ENCODE measurements around the gene UBXN7. TPM values are rescaled to one million over a fixed set of nuclear protein-coding genes. Genes with fewer than 3 reads are reported as not detected.

UBXN7 gene
- polyA plus RNA-seq, 1 of the 3 experiments (the other 2 are of a cell fraction): 6.4 TPM

- no peak for TF ChIP-seq RFX5 (IDR thresholded peaks at IDR 0.05; ENCODE audit: low read length)
These were observed 100.1 kb downstream of the UBXN7 start (continued) for GRCh38 chr3:196332168-196332567.

- POLR2A ChIA-PET: no interaction called here
- Histone ChIP-seq H3F3A (replicated peaks; ENCODE audit: insufficient read depth) (no peaks in the 10 kb centered on the region), H3K4me3 (ENCODE audit: low read depth in 2 of 2, low read length in 1 of 2) (no peak overlapping the region), H4K20me1 (ENCODE audit: insufficient read depth) (no peaks in the 10 kb centered on the region), H3K4me2 (no peak overlapping the region), H3K9me2 (no peaks in the 10 kb centered on the region), H3K27me3 (ENCODE audit: insufficient read depth) (no peaks in the 10 kb centered on the region), H3K9me3 (no peaks in the 10 kb centered on the region), H3K4me1 (ENCODE audit: control insufficient read depth in 1 of 2, insufficient read depth in 2 of 2, low read depth in 1 of 2, low read length in 1 of 2) (no peaks in the 10 kb centered on the region), H3K27ac (ENCODE audit: low read depth in 2 of 2, low read length in 1 of 2) (no peak overlapping the region), H3K9ac (no peak overlapping the region), H2AFZ (ENCODE audit: low read depth) (no peak overlapping the region), H3K79me2 (ENCODE audit: insufficient read depth) (no peaks in the 10 kb centered on the region), H3K36me3 (replicated peaks in 1 of 2; ENCODE audit: control insufficient read depth in 1 of 2, insufficient read depth in 2 of 2, low read length in 1 of 2) (no peaks in the 10 kb centered on the region)
- CTCF ChIA-PET: no interaction called here
- WGBS (ENCODE audit: low lambda C conversion rate): 91% methylated on average over 4 of the region's 6 CpGs
- TF ChIP-seq GABPA (IDR thresholded peaks at IDR 0.05; ENCODE audit: low read depth): no peak
- no peak for TF ChIP-seq FOXJ3 (CRISPR knock-in tag; IDR thresholded peaks at IDR 0.05)
- TF ChIP-seq TEAD4 (IDR thresholded peaks at IDR 0.05; ENCODE audit: borderline replicate concordance, insufficient read depth): no peak
- no peak for DNase-seq
These were observed 104.8 kb downstream of the UBXN7 start for GRCh38 chr3:196327405-196327804.

- H3K27ac ChIP-seq (ENCODE audit: low read depth in 2 of 2, low read length in 1 of 2): no peak overlapping the region
- H3K4me2 ChIP-seq: no peak overlapping the region
- no peaks in the 10 kb centered on the region for H3K36me3 ChIP-seq (replicated peaks in 1 of 2; ENCODE audit: control insufficient read depth in 1 of 2, insufficient read depth in 2 of 2, low read length in 1 of 2)
- ChIA-PET CTCF (no interaction called here), POLR2A (no interaction called here)
- no peak overlapping the region for H3K4me3 ChIP-seq (ENCODE audit: low read depth in 2 of 2, low read length in 1 of 2)
- TF ChIP-seq GABPA (IDR thresholded peaks at IDR 0.05; ENCODE audit: low read depth) (no peak), RCOR1 (IDR thresholded peaks at IDR 0.05; ENCODE audit: low read length) (no peak), ELF1 (IDR thresholded peaks at IDR 0.05) (no peak), USF2 (IDR thresholded peaks at IDR 0.05; ENCODE audit: borderline replicate concordance, low read depth, low read length) (no peak), RFX5 (IDR thresholded peaks at IDR 0.05; ENCODE audit: low read length) (no peak), RAD21 (IDR thresholded peaks at IDR 0.05; ENCODE audit: low read length) (no peak), NFIC (IDR thresholded peaks at IDR 0.05; ENCODE audit: borderline replicate concordance) (no peak), MAX (IDR thresholded peaks at IDR 0.05; ENCODE audit: low read depth) (no peak), MEF2A (IDR thresholded peaks at IDR 0.05; ENCODE audit: borderline replicate concordance, low read depth) (no peak), SIN3A (IDR thresholded peaks at IDR 0.05; ENCODE audit: borderline replicate concordance, low read depth, low read length) (no peak)
- H3K9ac ChIP-seq: no peak overlapping the region
- H3K4me1 ChIP-seq (ENCODE audit: control insufficient read depth in 1 of 2, insufficient read depth in 2 of 2, low read depth in 1 of 2, low read length in 1 of 2): no peaks in the 10 kb centered on the region
- no peaks in the 10 kb centered on the region for H4K20me1 ChIP-seq (ENCODE audit: insufficient read depth)
- H3K9me2 ChIP-seq: no peaks in the 10 kb centered on the region
- 86% methylated on average over 7 of the region's 9 CpGs for WGBS (ENCODE audit: low lambda C conversion rate)
- no peaks in the 10 kb centered on the region for H3F3A ChIP-seq (replicated peaks; ENCODE audit: insufficient read depth)
- H3K79me2 ChIP-seq (ENCODE audit: insufficient read depth): no peaks in the 10 kb centered on the region
- H3K9me3 ChIP-seq: no peaks in the 10 kb centered on the region
- DNase-seq: no peak
- no peak overlapping the region for H2AFZ ChIP-seq (ENCODE audit: low read depth)
- no peaks in the 10 kb centered on the region for H3K27me3 ChIP-seq (ENCODE audit: insufficient read depth)
These were observed 105.3 kb downstream of the UBXN7 start for GRCh38 chr3:196326936-196327335.

Measured in SK-N-SH (cell line).